Measurements from ENCODE around the gene DPY19L1.

Gene DPY19L1

GRCh38 chr7:35037526-35038341 lies 449 bp upstream of the DPY19L1 start:
- DNase-seq = peak; percentile 95
- WGBS (ENCODE audit: extremely low coverage, insufficient coverage, low lambda C conversion rate) = no CpG with 5 or more reads among the region's 100 CpGs

GRCh38 chr7:35036361-35037171 lies 719 bp downstream of the DPY19L1 start:
- Histone ChIP-seq H4K8ac (ENCODE audit: low read depth, low read length) (peak overlapping the region; percentile 98), H2BK120ac (ENCODE audit: low read depth, low read length) (peak overlapping the region; percentile 95), H3K79me2 (ENCODE audit: control insufficient read depth, insufficient read depth, low read length) (peaks cover 40% of the 10 kb centered on the region), H3K36me3 (ENCODE audit: control insufficient read depth, insufficient read depth, low read length) (no peaks in the 10 kb centered on the region), H2BK5ac (ENCODE audit: low read length) (peak overlapping the region; percentile 45), H3K27ac (ENCODE audit: low read depth, low read length) (peak overlapping the region; percentile 99), H3K27me3 (ENCODE audit: insufficient read depth, low read length, poor library complexity) (no peaks in the 10 kb centered on the region), H3K23ac (ENCODE audit: low read length) (no peak overlapping the region), H3K56ac (ENCODE audit: low read length) (peak overlapping the region; percentile 82), H3K4me1 (ENCODE audit: control insufficient read depth, low read depth, low read length) (peaks cover 6% of the 10 kb centered on the region), H3K4me2 (ENCODE audit: low read length) (peak overlapping the region; percentile 93), H3K18ac (ENCODE audit: low read length) (peak overlapping the region; percentile 100), H3K4me3 (ENCODE audit: low read length) (peak overlapping the region; percentile 76), H2BK15ac (replicated peaks; ENCODE audit: low read depth) (no peak overlapping the region), H3K9ac (ENCODE audit: low read length) (peak overlapping the region; percentile 84), H3K79me1 (ENCODE audit: low read length) (peaks cover 19% of the 10 kb centered on the region), H4K5ac (ENCODE audit: low read length) (no peak overlapping the region), H3K4ac (ENCODE audit: low read depth, low read length) (peak overlapping the region; percentile 93), H2AK5ac (ENCODE audit: low read length) (no peak overlapping the region)
- DNase-seq = peak; percentile 84
- WGBS (ENCODE audit: extremely low coverage, insufficient coverage, low lambda C conversion rate) = no CpG with 5 or more reads among the region's 61 CpGs

More at GRCh38 chr7:35037526-35038341, 449 bp upstream of the DPY19L1 start:
- peak overlapping the region; percentile 81 for H3K9ac ChIP-seq (ENCODE audit: low read length)
- H2AK5ac ChIP-seq (ENCODE audit: low read length) = no peak overlapping the region
- no peaks in the 10 kb centered on the region for H3K36me3 ChIP-seq (ENCODE audit: control insufficient read depth, insufficient read depth, low read length)
- peak overlapping the region; percentile 91 for H3K4me2 ChIP-seq (ENCODE audit: low read length)
- peak overlapping the region; percentile 100 for H3K18ac ChIP-seq (ENCODE audit: low read length)
- no peak overlapping the region for H4K5ac ChIP-seq (ENCODE audit: low read length)
- no peaks in the 10 kb centered on the region for H3K27me3 ChIP-seq (ENCODE audit: insufficient read depth, low read length, poor library complexity)
- peaks cover 17% of the 10 kb centered on the region for H3K79me1 ChIP-seq (ENCODE audit: low read length)
- peaks cover 30% of the 10 kb centered on the region for H3K79me2 ChIP-seq (ENCODE audit: control insufficient read depth, insufficient read depth, low read length)
- H3K4ac ChIP-seq (ENCODE audit: low read depth, low read length) = peak overlapping the region; percentile 87
- no peak overlapping the region for H3K23ac ChIP-seq (ENCODE audit: low read length)
- peak overlapping the region; percentile 62 for H2BK120ac ChIP-seq (ENCODE audit: low read depth, low read length)
- H2BK5ac ChIP-seq (ENCODE audit: low read length) = no peak overlapping the region
- H4K8ac ChIP-seq (ENCODE audit: low read depth, low read length) = no peak overlapping the region
- peak overlapping the region; percentile 58 for H2BK15ac ChIP-seq (replicated peaks; ENCODE audit: low read depth)
- H3K4me3 ChIP-seq (ENCODE audit: low read length) = peak overlapping the region; percentile 66
- peak overlapping the region; percentile 88 for H3K56ac ChIP-seq (ENCODE audit: low read length)
- peaks cover 6% of the 10 kb centered on the region for H3K4me1 ChIP-seq (ENCODE audit: control insufficient read depth, low read depth, low read length)
- H3K27ac ChIP-seq (ENCODE audit: low read depth, low read length) = peak overlapping the region; percentile 98

DNA sequence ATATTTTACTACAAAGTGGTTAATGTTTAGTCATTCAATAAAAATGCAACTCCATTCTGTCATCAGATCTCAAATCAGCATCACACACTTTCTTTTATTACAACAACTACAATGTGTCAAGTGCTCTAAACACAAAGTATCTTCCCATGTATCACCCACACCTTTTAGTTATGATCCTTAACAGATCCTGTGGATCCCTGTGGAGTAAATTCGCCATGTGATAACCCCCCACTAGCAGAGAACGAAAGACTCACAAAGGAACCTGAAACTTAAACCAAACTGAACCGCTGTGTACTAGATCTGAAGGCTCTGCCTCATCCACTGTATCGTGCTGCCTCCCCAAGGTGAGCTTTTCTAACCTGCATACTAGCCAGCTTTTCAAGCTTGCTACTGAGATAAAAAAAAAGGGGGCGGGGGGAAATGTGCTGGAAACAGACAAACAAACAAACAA lies 1.7 kb downstream of the DPY19L1 start:
- peak; percentile 93 for DNase-seq
- Histone ChIP-seq H3K4me2 (ENCODE audit: low read length) (peak overlapping the region; percentile 93), H3K27ac (ENCODE audit: low read depth, low read length) (no peak overlapping the region)

GRCh38 chr7:35032166-35032565 lies 5.1 kb downstream of the DPY19L1 start:
- Histone ChIP-seq H3K9ac (ENCODE audit: low read length) (no peak overlapping the region), H3K79me2 (ENCODE audit: control insufficient read depth, insufficient read depth, low read length) (peaks cover 60% of the 10 kb centered on the region), H2BK5ac (ENCODE audit: low read length) (no peak overlapping the region), H3K27ac (ENCODE audit: low read depth, low read length) (no peak overlapping the region), H3K4ac (ENCODE audit: low read depth, low read length) (no peak overlapping the region), H3K4me2 (ENCODE audit: low read length) (no peak overlapping the region), H3K18ac (ENCODE audit: low read length) (no peak overlapping the region), H3K36me3 (ENCODE audit: control insufficient read depth, insufficient read depth, low read length) (no peaks in the 10 kb centered on the region), H3K4me3 (ENCODE audit: low read length) (no peak overlapping the region), H2AK5ac (ENCODE audit: low read length) (no peak overlapping the region), H4K8ac (ENCODE audit: low read depth, low read length) (no peak overlapping the region), H3K56ac (ENCODE audit: low read length) (no peak overlapping the region), H3K27me3 (ENCODE audit: insufficient read depth, low read length, poor library complexity) (no peaks in the 10 kb centered on the region), H3K4me1 (ENCODE audit: control insufficient read depth, low read depth, low read length) (peaks cover 10% of the 10 kb centered on the region), H3K79me1 (ENCODE audit: low read length) (peaks cover 21% of the 10 kb centered on the region), H2BK120ac (ENCODE audit: low read depth, low read length) (no peak overlapping the region), H3K23ac (ENCODE audit: low read length) (no peak overlapping the region), H2BK15ac (replicated peaks; ENCODE audit: low read depth) (no peak overlapping the region), H4K5ac (ENCODE audit: low read length) (no peak overlapping the region)
- WGBS (ENCODE audit: extremely low coverage, insufficient coverage, low lambda C conversion rate) = no CpG with 5 or more reads among the region's 1 CpG
- no peak for DNase-seq

More for the DNA sequence above, 1.7 kb downstream of the DPY19L1 start:
- Histone ChIP-seq H3K79me1 (ENCODE audit: low read length) (peaks cover 19% of the 10 kb centered on the region), H4K8ac (ENCODE audit: low read depth, low read length) (no peak overlapping the region), H3K23ac (ENCODE audit: low read length) (no peak overlapping the region), H3K18ac (ENCODE audit: low read length) (no peak overlapping the region), H3K27me3 (ENCODE audit: insufficient read depth, low read length, poor library complexity) (no peaks in the 10 kb centered on the region), H2BK15ac (replicated peaks; ENCODE audit: low read depth) (no peak overlapping the region), H3K9ac (ENCODE audit: low read length) (peak overlapping the region; percentile 84), H3K56ac (ENCODE audit: low read length) (no peak overlapping the region), H3K4ac (ENCODE audit: low read depth, low read length) (no peak overlapping the region), H3K36me3 (ENCODE audit: control insufficient read depth, insufficient read depth, low read length) (no peaks in the 10 kb centered on the region), H3K4me1 (ENCODE audit: control insufficient read depth, low read depth, low read length) (peaks cover 6% of the 10 kb centered on the region), H2BK120ac (ENCODE audit: low read depth, low read length) (no peak overlapping the region), H2BK5ac (ENCODE audit: low read length) (no peak overlapping the region), H3K4me3 (ENCODE audit: low read length) (no peak overlapping the region), H4K5ac (ENCODE audit: low read length) (no peak overlapping the region), H2AK5ac (ENCODE audit: low read length) (no peak overlapping the region), H3K79me2 (ENCODE audit: control insufficient read depth, insufficient read depth, low read length) (peaks cover 44% of the 10 kb centered on the region)
- no CpG with 5 or more reads among the region's 5 CpGs for WGBS (ENCODE audit: extremely low coverage, insufficient coverage, low lambda C conversion rate)

GRCh38 chr7:35030848-35031247 lies 6.4 kb downstream of the DPY19L1 start:
- Histone ChIP-seq H2BK15ac (replicated peaks; ENCODE audit: low read depth) (no peak overlapping the region), H3K79me2 (ENCODE audit: control insufficient read depth, insufficient read depth, low read length) (peaks cover 59% of the 10 kb centered on the region), H3K4me2 (ENCODE audit: low read length) (no peak overlapping the region), H3K4me1 (ENCODE audit: control insufficient read depth, low read depth, low read length) (peaks cover 16% of the 10 kb centered on the region), H2AK5ac (ENCODE audit: low read length) (no peak overlapping the region), H3K27ac (ENCODE audit: low read depth, low read length) (no peak overlapping the region), H2BK5ac (ENCODE audit: low read length) (no peak overlapping the region), H3K4me3 (ENCODE audit: low read length) (no peak overlapping the region), H4K8ac (ENCODE audit: low read depth, low read length) (no peak overlapping the region), H3K36me3 (ENCODE audit: control insufficient read depth, insufficient read depth, low read length) (no peaks in the 10 kb centered on the region), H3K4ac (ENCODE audit: low read depth, low read length) (no peak overlapping the region), H4K5ac (ENCODE audit: low read length) (no peak overlapping the region), H3K9ac (ENCODE audit: low read length) (no peak overlapping the region), H2BK120ac (ENCODE audit: low read depth, low read length) (no peak overlapping the region), H3K56ac (ENCODE audit: low read length) (no peak overlapping the region), H3K79me1 (ENCODE audit: low read length) (peaks cover 19% of the 10 kb centered on the region), H3K27me3 (ENCODE audit: insufficient read depth, low read length, poor library complexity) (no peaks in the 10 kb centered on the region), H3K23ac (ENCODE audit: low read length) (no peak overlapping the region), H3K18ac (ENCODE audit: low read length) (no peak overlapping the region)
- WGBS (ENCODE audit: extremely low coverage, insufficient coverage, low lambda C conversion rate) = no CpG with 5 or more reads among the region's 2 CpGs
- DNase-seq = no peak

All from mesendoderm (in vitro differentiated cells).